C4-2B (cell line): Measurements from ENCODE around the gene RBM26.

ENCODE experiments used
- H3K27ac ChIP-seq: fragments of 450-650 bp; 2 replicates; pipeline ENCODE4 v1.5.1; 2017
- CTCF ChIP-seq: fragments of 450-650 bp; conservative IDR thresholded peaks from 2 replicates; pipeline ENCODE4 v1.5.1; 2017; ENCODE audit warnings: mild to moderate bottlenecking
- ZFX ChIP-seq: fragments of 450-650 bp; IDR thresholded peaks from 2 replicates; pipeline ENCODE4 v1.6.1; 2017

Gene RBM26

DNA sequence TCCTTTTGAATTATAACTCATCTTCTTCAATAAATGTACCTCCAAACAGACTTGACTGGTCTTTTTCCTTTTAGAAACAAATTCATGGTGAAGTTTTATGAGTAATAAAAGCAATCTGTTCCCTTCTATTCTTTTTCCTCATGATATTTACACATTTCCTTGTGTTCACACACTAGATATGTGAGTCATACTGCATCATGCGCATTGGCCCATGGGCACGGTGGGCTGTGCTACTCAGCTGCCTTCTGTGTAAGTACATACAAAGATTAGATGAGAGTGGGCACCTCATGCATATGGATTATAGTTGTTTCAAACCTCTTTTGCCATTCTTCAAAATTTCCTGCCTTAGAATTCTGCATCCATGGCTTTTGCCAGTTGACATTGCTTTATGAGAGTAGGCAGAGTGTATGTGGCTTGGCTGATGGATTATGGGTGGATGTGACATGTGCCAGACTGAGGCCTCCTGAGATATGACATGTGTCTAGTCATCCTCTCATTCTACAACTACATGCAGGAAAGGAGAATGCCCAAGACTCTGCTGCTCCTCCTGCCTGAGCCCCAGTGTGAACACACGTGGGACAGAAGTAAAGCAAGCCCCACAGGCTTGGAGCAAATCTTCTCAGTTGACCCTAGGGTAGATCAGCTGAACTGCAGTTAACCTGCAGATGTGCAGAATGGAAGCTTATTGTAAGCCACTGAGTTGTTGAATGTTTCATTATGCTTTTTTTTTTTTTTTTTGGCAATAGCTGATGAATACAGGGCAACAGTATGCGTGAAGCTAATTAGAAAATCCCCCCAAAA is 109.9 kb downstream of the RBM26 start:
- TF ChIP-seq ZFX (no peak), CTCF (no peak)
- H3K27ac ChIP-seq = no peak overlapping the region

GRCh38 chr13:79290595-79291244 is 115.3 kb downstream of the RBM26 start:
- H3K27ac ChIP-seq = no peak overlapping the region
- TF ChIP-seq CTCF = no peak
- TF ChIP-seq ZFX = no peak

DNA sequence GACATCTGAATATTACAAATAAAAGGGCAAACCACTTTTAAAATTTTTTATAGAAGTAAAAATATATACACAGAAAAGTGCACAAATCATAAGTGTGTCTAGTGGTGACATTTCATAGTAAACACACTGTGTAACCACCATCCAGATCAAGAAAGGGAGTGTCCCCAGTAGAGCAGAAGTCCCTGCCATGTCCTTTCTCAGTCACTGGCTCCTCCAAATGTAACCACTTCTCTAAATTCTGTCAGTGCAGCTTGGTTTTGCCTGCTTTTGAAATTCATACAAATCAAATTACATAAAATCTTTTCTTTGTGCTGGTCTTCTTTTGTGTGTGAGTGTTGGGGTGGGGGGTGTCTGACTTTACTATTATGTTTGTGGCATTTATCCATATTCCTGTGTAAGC is 116.5 kb downstream of the RBM26 start:
- no peak overlapping the region for H3K27ac ChIP-seq
- TF ChIP-seq CTCF (no peak), ZFX (no peak)

- H3K27ac ChIP-seq = no peak overlapping the region
- TF ChIP-seq ZFX (no peak), CTCF (no peak)
Measured at GRCh38 chr13:79287939-79288795, 117.9 kb downstream of the RBM26 start.

- TF ChIP-seq CTCF = no peak
- TF ChIP-seq ZFX = no peak
- no peak overlapping the region for H3K27ac ChIP-seq
Measured at GRCh38 chr13:79285159-79285558, 120.9 kb downstream of the RBM26 start.

DNA sequence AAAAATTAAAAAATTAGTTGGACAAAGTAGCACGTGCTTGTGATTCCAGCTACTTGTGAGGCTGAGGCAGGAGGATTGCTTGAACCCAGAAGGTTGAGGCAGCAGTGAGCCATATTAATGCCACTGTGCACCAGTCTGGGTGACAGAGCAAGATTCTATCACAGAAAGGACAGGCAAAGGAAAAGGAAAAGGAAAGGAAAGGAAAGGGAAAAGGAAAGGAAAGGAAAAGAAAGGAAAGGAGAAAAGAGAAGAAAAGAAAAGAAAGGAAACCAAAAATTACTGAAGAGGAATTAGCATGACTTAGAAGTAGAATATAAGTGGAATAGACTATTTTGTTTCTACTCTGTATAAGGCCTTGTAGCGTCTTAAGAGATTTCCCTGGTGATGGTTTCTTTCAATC is 122.3 kb downstream of the RBM26 start:
- TF ChIP-seq CTCF (no peak), ZFX (no peak)
- no peak overlapping the region for H3K27ac ChIP-seq

GRCh38 chr13:79282976-79283375 is 123.1 kb downstream of the RBM26 start:
- H3K27ac ChIP-seq = no peak overlapping the region
- no peak for TF ChIP-seq CTCF
- TF ChIP-seq ZFX = no peak
